HG03460 (cell line): Measurements from ENCODE around the gene AP3S2.
"Not testable (repeated sequence)": the region's sequence is repeated elsewhere in the genome, so short reads cannot be mapped to it uniquely, and the experiment has no call there.

Experiments used
- ATAC-seq: cut with Tn5 transposase; IDR thresholded peaks from one replicate; pipeline ENCODE4 v1.9.1; 2021; ENCODE audit not compliant: unreplicated experiment

AP3S2 gene

DNA sequence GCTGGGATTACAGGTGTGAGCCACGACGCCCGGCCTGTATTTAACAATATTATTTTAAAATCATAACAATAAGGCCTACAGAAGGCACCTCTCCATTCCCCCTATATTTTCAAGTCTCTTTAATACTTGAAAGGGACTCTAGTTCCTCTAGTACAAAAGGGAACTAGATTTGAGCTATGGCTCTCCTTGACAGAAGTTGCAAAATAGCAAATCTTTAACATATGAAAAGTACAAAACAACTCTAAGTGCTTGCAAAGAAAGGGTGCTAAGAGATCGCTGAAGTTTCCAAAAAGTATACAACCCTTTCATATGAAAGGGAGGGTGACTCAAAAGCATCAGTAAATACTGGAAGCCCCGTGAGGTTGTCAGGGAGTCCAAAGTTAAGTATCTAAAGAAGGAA is 23.8 kb downstream of the AP3S2 start:
- ATAC-seq, result no peak

DNA sequence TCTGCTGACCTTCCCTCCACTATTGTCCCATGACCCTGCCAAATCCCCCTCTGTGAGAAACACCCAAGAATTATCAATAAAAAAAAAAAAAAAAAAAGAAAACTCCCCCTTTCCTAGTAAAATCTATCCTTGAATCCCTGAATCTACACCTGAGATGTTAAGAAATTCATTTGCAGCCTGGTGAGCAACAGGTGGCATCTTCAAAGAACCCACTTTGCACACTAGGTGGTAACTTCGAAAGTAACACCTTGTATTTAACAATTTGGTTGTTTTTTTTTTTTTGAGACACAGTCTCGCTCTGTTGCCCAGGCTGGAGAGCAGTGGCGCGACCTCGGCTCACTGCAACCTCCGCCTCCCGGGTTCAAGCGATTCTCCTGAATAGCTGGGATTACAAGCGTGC is 24.3 kb downstream of the AP3S2 start:
- ATAC-seq, result not testable (repeated sequence)

DNA sequence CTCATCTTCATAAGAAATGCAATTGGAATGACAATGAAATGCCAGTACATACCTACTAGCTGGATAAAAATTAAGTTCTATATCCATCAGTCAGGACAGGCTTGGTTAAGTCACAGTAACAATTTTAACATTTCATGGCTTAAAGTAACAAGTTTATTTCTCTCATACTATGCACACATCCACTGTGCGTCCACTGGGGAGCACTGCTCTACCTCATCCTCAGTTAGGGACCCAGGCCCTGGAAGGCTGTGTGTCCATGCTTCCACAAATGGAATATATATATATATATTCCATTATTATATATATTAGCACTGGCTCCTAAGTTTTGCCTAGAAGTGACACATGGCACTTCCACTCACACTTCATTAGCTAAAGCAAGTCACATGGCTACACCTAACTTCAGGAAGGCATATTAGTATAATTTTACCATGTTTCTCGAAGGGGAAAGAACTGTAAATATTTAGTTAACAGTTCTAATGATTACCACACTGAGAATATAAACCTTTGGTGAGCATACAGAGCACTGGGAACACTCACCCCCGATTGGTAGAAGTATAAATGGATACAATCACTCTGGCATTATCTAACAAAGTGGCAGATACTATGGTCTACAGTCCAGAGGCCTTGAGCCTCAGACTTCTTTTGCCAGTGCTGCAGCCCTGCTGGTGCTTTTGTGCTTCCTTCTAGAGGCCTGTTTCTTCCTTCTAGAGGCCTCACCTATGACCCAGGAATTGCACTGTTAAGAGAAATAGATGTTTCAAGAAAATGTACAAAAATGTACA is 28.6 kb downstream of the AP3S2 start:
- ATAC-seq, result no peak

DNA sequence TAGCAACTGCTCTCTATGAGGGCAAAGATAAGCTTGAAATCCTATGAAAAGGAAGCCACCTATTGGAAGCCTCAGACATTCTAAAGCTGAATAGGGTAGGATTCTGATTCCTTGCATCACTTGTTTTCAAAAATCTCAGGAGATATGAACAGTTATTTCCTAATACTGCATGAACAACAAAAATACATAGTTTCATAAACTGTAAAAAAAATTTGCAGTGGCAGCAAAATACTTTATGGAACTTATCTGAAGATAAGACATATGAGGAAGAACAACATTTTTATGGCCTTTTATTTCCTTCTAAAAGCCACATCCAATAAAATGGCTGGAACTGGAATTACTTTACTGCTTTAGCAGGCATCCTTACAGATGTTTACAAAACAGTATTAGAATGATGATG is 29.9 kb downstream of the AP3S2 start:
- ATAC-seq, result no peak

DNA sequence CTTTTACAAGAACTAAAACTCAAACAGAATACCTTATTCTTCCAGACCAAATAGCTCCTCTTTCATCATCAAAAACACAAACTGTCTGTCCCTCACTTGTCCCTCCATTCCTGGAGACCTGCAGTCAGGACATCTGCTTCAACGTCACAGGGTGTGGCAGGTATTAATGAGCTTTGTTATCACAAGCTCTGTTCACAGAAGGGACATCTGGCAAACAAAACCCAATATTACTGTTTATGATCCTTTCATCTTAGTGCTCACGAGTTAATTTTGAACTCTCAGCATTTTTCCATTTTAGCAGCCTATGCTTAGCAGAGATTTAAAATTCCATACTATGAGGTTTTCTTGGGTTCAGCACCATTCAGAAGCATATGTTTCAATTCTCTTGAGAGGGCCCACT is 32.9 kb downstream of the AP3S2 start:
- no peak for ATAC-seq

DNA sequence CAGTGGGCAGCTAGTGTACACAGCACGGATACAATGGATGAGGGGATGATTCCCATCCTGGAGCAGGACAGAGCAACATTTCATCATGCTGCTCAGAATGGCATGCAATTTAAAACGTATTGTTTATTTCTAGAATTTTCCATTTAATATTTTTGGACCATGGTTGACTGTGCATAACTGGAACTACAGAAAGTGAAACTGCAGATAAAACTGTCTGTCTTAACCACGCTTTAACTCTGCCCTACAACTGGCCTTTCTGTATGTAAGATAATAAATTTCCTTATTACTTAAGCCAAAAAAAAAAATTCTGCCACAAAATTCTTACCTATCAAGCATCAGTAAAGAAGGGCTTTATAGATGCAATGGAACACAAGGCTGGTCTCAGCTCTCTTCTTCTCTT is 33.4 kb downstream of the AP3S2 start:
- ATAC-seq, result no peak

DNA sequence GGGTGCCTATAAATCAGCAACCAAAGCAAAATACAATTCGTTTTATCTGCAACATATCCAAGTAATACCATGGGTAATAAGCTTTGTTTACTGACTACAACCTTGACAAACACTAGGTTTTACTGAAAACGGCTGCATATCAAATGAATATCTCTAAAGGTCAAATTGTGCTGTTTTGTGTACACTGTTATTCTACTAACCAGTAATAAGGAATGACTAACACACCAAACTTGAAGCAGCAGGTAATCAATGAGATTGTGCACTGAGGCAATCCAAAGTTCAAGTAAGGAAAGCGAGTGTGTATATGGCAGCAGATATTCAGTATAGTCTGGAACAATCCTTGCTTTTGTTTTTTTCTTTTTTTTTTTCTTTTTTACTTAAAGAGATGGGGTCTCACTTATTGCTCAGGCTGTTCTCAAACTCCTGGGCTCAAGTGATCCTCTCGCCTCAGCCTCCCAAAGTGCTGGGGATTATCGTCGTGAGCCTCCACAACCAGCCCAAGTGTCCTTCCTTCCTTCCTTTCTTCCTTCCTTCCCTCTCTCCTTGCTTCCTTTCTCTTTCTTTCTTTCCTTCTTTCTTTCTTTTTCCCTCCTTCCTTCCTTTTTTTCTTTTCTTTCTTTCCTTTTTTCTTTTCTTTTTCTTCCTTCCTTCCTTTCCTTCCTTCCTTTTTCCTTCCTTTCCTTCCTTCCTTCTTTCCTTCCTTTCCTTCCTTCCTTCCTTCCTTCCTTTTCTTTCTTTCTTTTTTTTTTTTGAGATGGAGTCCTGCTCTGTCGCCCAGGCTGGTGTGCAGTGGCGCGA is 34.9 kb downstream of the AP3S2 start:
- no peak for ATAC-seq

DNA sequence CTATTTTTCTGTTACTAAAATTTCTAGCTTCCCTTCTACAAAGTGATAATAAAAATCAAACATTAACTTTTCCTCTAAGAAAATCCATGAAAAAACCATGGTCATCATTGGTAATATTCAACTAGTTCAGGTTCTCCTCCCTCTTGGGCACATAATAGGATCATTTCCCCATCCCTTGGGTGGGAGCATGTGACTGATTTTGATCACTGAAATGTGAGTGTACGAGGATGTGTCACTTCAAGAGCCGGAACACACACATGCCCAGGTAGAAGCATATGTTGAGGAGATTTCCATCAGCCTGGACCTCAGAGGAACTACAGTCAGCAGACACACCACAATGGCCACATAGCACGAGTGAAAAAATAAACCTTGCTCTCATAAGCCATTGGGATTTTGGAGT is 36.1 kb downstream of the AP3S2 start:
- no peak for ATAC-seq

DNA sequence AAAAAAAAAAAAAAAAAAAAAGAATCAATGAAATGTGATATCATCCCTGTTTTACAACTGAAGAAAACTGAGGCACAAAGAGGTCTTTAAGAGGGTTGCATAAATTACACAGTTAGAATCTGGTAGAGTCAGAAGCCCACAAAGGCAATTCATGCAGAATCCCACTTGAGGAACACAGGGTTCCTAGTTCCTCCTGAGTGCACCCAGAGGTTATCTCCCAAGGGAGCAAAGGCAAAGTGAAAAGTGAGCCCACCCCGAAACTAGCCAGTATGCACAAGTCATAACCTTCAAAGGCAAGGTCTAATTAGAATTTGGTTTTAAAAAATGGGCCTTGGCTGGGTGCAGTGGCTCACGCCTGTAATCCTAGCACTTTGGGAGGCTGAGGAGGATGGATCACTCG is 37.8 kb downstream of the AP3S2 start:
- no peak for ATAC-seq

DNA sequence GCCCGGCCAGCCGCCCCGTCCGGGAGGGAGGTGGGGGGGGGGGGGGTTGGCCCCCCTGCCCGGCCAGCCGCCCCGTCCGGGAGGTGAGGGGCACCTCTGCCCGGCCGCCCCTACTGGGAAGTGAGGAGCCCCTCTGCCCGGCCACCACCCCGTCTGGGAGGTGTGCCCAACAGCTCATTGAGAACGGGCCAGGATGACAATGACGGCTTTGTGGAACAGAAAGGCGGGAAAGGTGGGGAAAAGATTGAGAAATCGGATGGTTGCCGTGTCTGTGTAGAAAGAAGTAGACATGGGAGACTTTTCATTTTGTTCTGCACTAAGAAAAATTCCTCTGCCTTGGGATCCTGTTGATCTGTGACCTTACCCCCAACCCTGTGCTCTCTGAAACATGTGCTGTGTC is 38.9 kb downstream of the AP3S2 start:
- ATAC-seq, result not testable (repeated sequence)

DNA sequence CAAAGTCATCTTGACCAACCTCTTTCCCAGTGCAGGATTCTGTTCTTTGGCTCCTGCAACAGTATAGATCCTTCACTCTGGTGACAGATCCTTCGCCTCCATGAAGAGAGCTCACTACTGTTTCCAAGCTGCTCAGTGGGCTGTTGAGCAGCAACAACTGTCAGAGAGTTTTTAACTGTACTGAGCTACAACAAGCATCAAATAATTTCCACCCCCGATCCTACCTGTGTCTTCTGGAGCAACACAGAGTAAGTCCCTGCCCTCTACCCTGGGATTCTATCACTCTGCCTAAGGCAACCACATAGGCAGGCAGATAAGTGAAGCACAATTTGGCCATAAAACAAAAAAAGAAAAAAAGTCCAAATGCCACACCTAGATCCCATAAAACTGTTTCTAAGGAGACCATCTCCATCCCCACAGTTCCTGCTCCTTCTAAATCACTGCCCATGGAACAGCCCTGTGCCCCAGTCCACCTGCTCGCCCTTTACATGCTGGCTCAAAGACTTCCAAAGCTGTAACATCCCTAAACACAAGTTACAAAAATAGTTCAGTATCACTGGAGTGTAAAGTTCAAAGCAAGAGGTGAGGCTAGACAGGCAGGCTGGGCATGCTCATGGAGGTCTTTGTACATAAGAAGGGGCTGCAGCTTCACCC is 41.3 kb downstream of the AP3S2 start:
- ATAC-seq, result no peak

DNA sequence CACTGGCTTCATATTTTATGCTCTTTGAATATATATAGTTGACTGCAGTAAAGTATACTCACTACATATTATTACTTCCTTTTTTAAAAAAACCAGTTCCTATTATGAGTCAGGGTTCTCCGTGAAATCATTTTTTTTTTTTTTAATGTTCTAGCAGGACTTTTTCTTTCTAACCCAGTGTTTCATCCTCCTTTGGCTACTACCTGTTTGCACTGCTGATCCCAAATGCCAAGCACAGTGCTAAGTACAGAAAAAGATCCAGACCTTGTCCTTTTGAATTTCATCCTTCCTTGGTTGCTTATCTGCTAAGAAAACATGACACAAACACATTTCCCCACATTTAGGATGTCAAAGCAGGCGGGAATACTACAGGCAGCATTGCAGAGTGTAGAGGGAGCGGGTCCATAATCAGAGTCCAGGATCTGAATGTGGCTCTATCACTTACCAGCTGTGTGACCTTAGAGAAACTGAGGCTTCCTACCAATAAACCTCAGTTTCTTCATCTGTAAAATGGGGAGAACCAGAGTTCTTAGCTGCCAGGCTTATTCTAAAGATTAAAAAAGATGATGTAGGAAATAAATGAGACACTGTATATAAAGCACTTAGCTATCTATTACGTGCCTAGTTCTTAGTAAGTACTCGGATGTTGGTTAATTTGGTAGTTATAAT is 42.0 kb downstream of the AP3S2 start:
- peak; percentile 66 for ATAC-seq

DNA sequence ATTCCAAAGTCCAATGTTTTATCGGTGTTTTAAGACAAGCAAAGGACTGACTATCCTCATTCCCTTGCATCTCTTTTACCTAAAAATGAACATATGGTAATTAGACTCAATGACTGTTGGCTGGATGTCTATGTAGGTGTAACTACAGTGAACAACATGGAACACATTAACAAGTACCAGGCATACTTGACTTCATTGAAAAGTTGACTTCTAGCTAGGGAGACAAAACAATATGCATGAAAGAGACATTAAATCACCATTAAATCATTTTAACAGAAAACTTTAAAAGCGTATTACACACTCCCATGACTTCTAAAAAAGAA is 44.9 kb downstream of the AP3S2 start:
- ATAC-seq, result no peak

DNA sequence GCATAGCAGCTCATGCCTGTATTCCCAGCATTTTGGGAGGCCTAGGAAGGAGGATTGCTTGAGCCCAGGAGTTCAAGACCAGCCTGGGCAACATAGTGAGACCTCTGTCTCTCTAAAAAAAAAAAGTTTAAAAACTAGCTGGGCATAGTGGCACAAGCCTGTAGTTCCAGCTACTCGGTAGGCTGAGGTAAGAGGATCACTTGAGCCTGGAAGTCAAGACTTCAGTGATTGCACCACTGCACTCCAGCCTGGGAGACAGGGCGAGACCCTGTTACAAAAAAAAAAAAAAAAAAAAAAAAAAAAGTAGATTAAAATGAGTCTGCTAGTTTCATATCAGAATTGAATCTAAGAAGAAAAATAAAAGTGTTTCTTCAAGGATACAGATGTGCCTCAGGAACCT is 46.7 kb downstream of the AP3S2 start:
- ATAC-seq, result no peak

DNA sequence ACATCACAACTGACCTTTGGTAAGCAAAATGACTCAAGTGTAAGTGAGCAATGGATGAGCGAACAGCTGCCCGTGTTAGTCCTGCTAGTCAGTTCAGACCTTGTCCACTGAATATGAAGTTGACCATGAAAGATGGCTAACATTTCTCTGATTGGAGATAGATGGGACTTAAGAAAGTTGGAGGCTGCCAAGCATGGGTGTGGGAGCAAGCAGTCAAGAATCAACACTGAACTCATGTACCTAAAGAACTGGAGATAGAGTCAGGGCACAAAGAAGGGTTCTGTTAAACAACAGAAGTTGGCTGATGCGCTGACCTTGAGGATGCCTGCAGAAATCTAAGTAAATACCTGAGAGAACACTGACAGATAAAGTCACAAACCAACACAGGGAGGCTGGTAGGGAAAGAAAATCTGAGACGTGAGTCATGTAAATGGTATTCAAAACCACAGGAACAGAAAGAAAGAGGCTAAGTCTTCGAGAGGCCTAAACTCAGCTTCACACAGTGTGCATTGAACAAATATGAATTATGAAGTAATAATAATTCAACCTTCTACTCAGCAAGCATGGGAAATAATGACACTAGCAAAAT is 48.4 kb downstream of the AP3S2 start:
- ATAC-seq, result no peak

DNA sequence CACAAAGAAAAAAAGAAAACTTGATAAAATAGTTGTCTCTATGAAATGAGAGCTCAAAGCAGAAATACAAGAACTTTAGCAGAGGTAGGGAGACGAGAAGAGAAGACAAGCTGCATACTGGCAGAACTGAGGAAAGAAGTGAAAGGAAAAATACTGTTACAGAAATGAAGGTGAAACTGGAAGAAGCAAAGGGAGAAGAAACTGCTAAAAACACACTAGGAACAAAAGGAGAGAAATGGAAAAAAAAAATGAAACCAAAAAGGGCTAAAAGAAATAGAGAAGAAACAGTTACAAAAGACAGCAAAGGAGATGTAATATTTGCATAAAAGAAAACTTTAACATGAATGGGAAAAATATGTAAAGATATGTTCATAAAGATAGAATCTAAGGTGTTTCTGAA is 51.8 kb downstream of the AP3S2 start:
- no peak for ATAC-seq

DNA sequence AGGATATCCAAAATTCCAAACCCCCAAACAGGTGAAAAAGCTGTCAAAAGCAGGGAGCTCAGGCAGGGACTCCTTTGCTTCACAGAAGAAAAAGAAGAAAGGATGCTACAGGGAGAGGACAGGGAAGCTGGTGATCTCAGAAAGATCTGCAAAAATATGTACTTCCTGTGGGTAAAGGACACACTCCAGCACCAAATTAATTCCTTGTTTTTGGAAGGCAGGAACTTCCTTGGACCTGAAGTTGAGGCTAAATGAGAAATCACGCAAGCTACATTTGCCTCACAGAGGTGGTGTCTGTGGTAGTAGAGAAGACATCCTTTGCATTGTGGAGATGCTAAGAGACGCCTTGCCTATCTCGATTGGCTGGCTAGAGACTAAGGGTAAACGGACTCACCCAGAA is 52.5 kb downstream of the AP3S2 start:
- no peak for ATAC-seq

DNA sequence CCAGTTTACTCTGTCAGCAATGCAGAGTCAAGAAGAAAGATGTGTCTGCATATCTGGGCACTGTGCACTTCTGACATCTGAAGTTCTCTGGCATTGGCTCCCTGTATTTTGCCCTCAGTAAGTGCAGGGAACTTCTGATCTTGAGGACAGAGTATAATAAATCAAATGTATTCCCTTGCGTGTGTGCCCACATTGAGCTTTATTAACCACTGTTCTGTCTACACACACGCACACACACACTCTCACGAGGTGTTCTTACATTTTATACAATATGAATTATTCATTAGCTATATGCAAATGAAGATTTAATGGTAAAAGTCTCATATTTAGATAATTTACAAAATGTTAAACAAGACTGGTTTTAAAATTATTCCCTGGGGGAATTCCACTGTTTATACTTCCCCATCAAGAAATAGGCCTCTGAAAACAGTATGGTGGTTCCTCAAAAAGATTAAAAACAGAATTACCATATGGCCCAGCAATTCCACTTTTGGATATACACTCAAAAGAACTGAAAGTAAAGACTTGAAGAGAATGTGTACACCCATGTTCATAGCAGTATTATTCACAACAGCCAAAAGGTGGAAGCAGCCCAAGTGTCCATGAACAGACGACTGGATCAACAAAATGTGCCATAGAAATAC is 54.5 kb downstream of the AP3S2 start:
- ATAC-seq, result no peak

DNA sequence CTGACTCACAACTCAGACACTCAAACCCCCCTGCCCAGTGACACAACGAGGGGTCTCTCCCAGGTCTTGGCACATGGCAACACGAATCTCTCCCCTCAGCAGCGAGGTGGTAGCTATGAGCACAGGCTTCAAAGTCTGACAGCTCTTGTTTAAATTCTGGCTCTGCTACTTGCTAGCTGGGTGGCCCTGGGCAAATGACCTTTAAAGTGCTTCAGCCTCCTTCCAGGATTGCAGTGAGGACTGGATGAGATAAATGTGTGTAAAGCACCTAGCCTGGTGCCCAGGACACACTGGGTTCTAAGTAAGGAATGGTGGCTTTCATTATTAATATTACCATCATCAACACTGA is 56.0 kb downstream of the AP3S2 start:
- no peak for ATAC-seq

DNA sequence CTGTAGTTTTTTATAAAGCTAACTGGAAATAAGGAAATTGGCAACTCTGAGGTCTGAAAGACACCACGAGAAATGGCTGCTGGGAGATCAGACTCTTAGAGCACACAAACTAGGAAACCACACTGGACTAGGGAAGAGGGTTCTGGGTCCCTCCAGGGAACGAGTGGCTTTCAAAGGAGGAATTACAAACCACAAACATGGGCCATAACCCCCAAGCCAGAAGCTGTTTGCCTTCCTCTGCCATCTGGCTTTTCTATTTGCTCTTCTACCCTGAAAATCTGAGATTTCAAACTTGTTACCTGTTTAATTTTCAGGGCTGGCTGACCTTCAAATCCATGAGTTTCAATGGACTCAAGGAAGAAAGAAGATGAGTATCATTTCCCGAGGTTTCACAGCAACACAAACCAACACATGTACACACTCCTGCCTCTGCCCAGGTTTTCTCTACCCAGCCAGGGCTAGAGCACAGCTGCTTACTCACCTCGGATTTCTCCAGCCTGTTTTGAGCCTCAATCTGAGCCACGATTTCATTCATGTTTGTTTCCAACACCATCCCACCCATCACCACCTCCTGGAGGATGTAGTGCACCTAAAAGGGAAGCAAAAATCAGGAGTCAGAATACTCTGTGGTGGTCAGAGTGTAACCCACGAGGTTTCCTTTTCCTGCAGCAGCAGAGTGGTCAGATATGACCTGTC is 56.5 kb downstream of the AP3S2 start:
- no peak for ATAC-seq
